Measurements from ENCODE around the gene DRC7. TPM values are rescaled to one million over a fixed set of nuclear protein-coding genes. Genes with fewer than 3 reads are reported as not detected.

Gene DRC7
- total RNA-seq, 6 experiments from 2014 or later, result not detected

GRCh38 chr16:57747091-57747490 lies 52.5 kb downstream of the DRC7 start:
- no peaks in the 10 kb centered on the region for H3K4me1 Mint-ChIP-seq (ENCODE audit: low read depth)
- DNase-seq, result no peak
- H3K27ac Mint-ChIP-seq, result no peak overlapping the region
- no peaks in the 10 kb centered on the region; the same call in 1 of the 2 replicates for H3K36me3 Mint-ChIP-seq (ENCODE audit: low read depth)
- peaks cover 6% of the 10 kb centered on the region for H3K27me3 Mint-ChIP-seq (ENCODE audit: insufficient read depth)
- no peaks in the 10 kb centered on the region for H3K9me3 Mint-ChIP-seq
- H3K4me3 Mint-ChIP-seq, result no peak overlapping the region
- TF ChIP-seq CTCF (IDR thresholded peaks at IDR 0.05), result no peak

- Mint-ChIP-seq H3K4me3 (no peak overlapping the region), H3K27me3 (ENCODE audit: insufficient read depth) (peaks cover 6% of the 10 kb centered on the region), H3K4me1 (ENCODE audit: low read depth) (no peaks in the 10 kb centered on the region), H3K27ac (no peak overlapping the region), H3K36me3 (ENCODE audit: low read depth) (no peaks in the 10 kb centered on the region; the same call in 1 of the 2 replicates), H3K9me3 (no peaks in the 10 kb centered on the region)
- TF ChIP-seq CTCF (IDR thresholded peaks at IDR 0.05), result no peak
- DNase-seq, result no peak
Measured at GRCh38 chr16:57747496-57747895, 52.9 kb downstream of the DRC7 start.

- Mint-ChIP-seq H3K36me3 (ENCODE audit: low read depth) (no peaks in the 10 kb centered on the region; the same call in 1 of the 2 replicates), H3K4me3 (no peak overlapping the region), H3K27ac (no peak overlapping the region), H3K9me3 (no peaks in the 10 kb centered on the region), H3K27me3 (ENCODE audit: insufficient read depth) (peaks cover 6% of the 10 kb centered on the region), H3K4me1 (ENCODE audit: low read depth) (no peaks in the 10 kb centered on the region)
- DNase-seq, result no peak
- no peak for TF ChIP-seq CTCF (IDR thresholded peaks at IDR 0.05)
Measured at GRCh38 chr16:57747996-57748395, 53.4 kb downstream of the DRC7 start.

GRCh38 chr16:57748596-57748995 lies 54.0 kb downstream of the DRC7 start:
- DNase-seq, result no peak
- Mint-ChIP-seq H3K36me3 (ENCODE audit: low read depth) (no peaks in the 10 kb centered on the region; the same call in 1 of the 2 replicates), H3K4me1 (ENCODE audit: low read depth) (no peaks in the 10 kb centered on the region), H3K27ac (no peak overlapping the region), H3K9me3 (no peaks in the 10 kb centered on the region), H3K4me3 (no peak overlapping the region), H3K27me3 (ENCODE audit: insufficient read depth) (peaks cover 6% of the 10 kb centered on the region)
- no peak for TF ChIP-seq CTCF (IDR thresholded peaks at IDR 0.05)

GRCh38 chr16:57749101-57749692 lies 54.6 kb downstream of the DRC7 start:
- Mint-ChIP-seq H3K9me3 (no peaks in the 10 kb centered on the region), H3K27ac (0 out of 2 replicates have a peak overlapping the region, but pooled peaks have one; percentile 16), H3K4me3 (no peak overlapping the region), H3K27me3 (ENCODE audit: insufficient read depth) (peaks cover 6% of the 10 kb centered on the region), H3K36me3 (ENCODE audit: low read depth) (no peaks in the 10 kb centered on the region; the same call in 1 of the 2 replicates), H3K4me1 (ENCODE audit: low read depth) (no peaks in the 10 kb centered on the region)
- no peak for TF ChIP-seq CTCF (IDR thresholded peaks at IDR 0.05)
- no peak for DNase-seq
